ENCODE results near the gene DDX46.

DNA sequence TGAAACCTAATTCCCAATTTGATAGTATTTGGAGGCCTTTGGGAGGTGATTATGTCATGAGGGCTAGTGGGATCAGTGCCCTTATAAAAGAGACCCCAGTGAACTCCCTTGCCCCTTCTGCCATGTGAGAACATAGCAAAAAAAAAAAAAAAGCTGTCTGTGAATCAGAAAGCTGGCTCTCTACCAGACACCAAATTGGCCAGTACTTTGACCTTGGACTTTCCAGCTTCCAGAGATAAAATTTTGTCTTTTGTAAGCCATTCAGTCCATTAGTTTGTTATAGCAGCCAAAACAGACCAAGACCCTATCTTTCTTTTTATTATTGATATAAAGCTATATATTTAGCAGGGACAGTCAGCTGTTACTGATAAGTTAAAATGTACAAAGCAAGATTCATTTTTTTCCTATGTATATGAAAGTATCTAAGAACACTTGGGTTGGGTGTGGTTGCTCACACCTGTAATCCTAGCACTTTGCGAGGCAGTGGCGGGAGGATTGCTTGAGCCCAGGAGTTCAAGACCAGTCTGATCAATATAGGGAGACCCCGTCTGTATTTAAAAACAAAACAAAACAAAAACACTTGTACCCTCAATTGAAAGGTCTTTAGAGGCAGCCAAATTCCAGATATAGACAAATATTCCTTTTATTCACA, 79.1 kb downstream of the DDX46 start:
- no peak for TF ChIP-seq EP300 (IDR thresholded peaks at IDR 0.05)
- TF ChIP-seq, protein P1, sequence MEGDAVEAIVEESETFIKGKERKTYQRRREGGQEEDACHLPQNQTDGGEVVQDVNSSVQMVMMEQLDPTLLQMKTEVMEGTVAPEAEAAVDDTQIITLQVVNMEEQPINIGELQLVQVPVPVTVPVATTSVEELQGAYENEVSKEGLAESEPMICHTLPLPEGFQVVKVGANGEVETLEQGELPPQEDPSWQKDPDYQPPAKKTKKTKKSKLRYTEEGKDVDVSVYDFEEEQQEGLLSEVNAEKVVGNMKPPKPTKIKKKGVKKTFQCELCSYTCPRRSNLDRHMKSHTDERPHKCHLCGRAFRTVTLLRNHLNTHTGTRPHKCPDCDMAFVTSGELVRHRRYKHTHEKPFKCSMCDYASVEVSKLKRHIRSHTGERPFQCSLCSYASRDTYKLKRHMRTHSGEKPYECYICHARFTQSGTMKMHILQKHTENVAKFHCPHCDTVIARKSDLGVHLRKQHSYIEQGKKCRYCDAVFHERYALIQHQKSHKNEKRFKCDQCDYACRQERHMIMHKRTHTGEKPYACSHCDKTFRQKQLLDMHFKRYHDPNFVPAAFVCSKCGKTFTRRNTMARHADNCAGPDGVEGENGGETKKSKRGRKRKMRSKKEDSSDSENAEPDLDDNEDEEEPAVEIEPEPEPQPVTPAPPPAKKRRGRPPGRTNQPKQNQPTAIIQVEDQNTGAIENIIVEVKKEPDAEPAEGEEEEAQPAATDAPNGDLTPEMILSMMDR (IDR thresholded peaks at IDR 0.05): no peak
